Fibroblast of mammary gland (primary cell): ENCODE data around the gene DCTN3.
"Not testable (repeated sequence)": the region's sequence is repeated elsewhere in the genome, so short reads cannot be mapped to it uniquely, and the experiment has no call there.

Experiments used
- DNase-seq: peaks from one replicate; pipeline ENCODE4 v3.0.0-alpha.2; 2010; ENCODE audit warnings: low read depth
- H3K4me3 ChIP-seq: 2 replicates; pipeline ENCODE4 v1.5.1; 2011; ENCODE audit warnings: low read depth, mild to moderate bottlenecking, low read length, moderate library complexity; ENCODE audit not compliant: control insufficient read depth
- CTCF ChIP-seq: conservative IDR thresholded peaks from 2 replicates; pipeline ENCODE4 v1.5.1; 2011; ENCODE audit warnings: low read depth, low read length, inconsistent platforms; ENCODE audit not compliant: control insufficient read depth, insufficient read depth

The DCTN3 gene

GRCh38 chr9:34647651-34648050 is 27.4 kb upstream of the DCTN3 start:
- DNase-seq, result no peak
- H3K4me3 ChIP-seq, result peak overlapping the region; percentile 56
- TF ChIP-seq CTCF, result no peak

- DNase-seq, result no peak
- peak overlapping the region; percentile 56 for H3K4me3 ChIP-seq
- TF ChIP-seq CTCF, result no peak
Measured at GRCh38 chr9:34647084-34647403, 26.7 kb upstream of the DCTN3 start.

- peak; percentile 43 for TF ChIP-seq CTCF
- peak; percentile 77 for DNase-seq
- H3K4me3 ChIP-seq, result peak within 1 kb of the TSS; percentile 56
Measured at GRCh38 chr9:34646211-34647083, 26.2 kb upstream of the DCTN3 start, which contains the start of gene GALT. Gene GALT (plus strand): TSS chr9:34646675. CDS start chr9:34646705, 30 bp downstream.

- no peak overlapping the region for H3K4me3 ChIP-seq
- TF ChIP-seq CTCF, result no peak
- no peak for DNase-seq
Measured at GRCh38 chr9:34644766-34645314, 24.5 kb upstream of the DCTN3 start.

- DNase-seq, result no peak
- TF ChIP-seq CTCF, result no peak
- H3K4me3 ChIP-seq, result no peak overlapping the region
Measured at GRCh38 chr9:34642679-34643078, 22.4 kb upstream of the DCTN3 start.

GRCh38 chr9:34639322-34639721 is 19.0 kb upstream of the DCTN3 start:
- DNase-seq, H3K4me3 ChIP-seq: not testable (repeated sequence)

GRCh38 chr9:34638138-34638445 is 17.8 kb upstream of the DCTN3 start:
- TF ChIP-seq CTCF, result no peak
- peak overlapping the region; percentile 88 for H3K4me3 ChIP-seq
- DNase-seq, result no peak
